ENCODE results near the gene RPL10A.

RPL10A gene

GRCh38 chr6:35493307-35493983, 25.2 kb downstream of the RPL10A start:
- DNase-seq, result no peak

- no peak for DNase-seq
Measured at GRCh38 chr6:35494161-35494563, 26.0 kb downstream of the RPL10A start.

- DNase-seq, result no peak
Measured at GRCh38 chr6:35495258-35496035, 27.2 kb downstream of the RPL10A start.

GRCh38 chr6:35496036-35496840, 28.0 kb downstream of the RPL10A start:
- no peak for DNase-seq

GRCh38 chr6:35496841-35497570, 28.8 kb downstream of the RPL10A start, which contains the start of gene TEAD3:
TEAD3 (minus strand) TSS chr6:35497079.
- peak; percentile 59 for DNase-seq

- peak; percentile 69 for DNase-seq
Measured at GRCh38 chr6:35497571-35498421, 29.6 kb downstream of the RPL10A start.

GRCh38 chr6:35498422-35499067, 30.3 kb downstream of the RPL10A start:
- peak; percentile 63 for DNase-seq

- DNase-seq, result no peak
Measured at GRCh38 chr6:35499372-35499771, 31.2 kb downstream of the RPL10A start.

- no peak for DNase-seq
Measured at GRCh38 chr6:35500782-35501181, 32.6 kb downstream of the RPL10A start.

GRCh38 chr6:35501784-35502183, 33.6 kb downstream of the RPL10A start:
- no peak for DNase-seq

GRCh38 chr6:35503534-35503933, 35.3 kb downstream of the RPL10A start:
- DNase-seq, result no peak

- no peak for DNase-seq
Measured at GRCh38 chr6:35505999-35506412, 37.8 kb downstream of the RPL10A start.

- no peak for DNase-seq
Measured at GRCh38 chr6:35506536-35506935, 38.3 kb downstream of the RPL10A start.

- no peak for DNase-seq
Measured at GRCh38 chr6:35507221-35507620, 39.0 kb downstream of the RPL10A start.

- no peak for DNase-seq
Measured at GRCh38 chr6:35508027-35508426, 39.8 kb downstream of the RPL10A start.

GRCh38 chr6:35508542-35508941, 40.3 kb downstream of the RPL10A start:
- no peak for DNase-seq

- DNase-seq, result peak; percentile 65
Measured at GRCh38 chr6:35510916-35511561, 42.8 kb downstream of the RPL10A start.

- DNase-seq, result no peak
Measured at GRCh38 chr6:35511562-35511941, 43.4 kb downstream of the RPL10A start.

- no peak for DNase-seq
Measured at GRCh38 chr6:35512006-35512405, 43.8 kb downstream of the RPL10A start.

- no peak for DNase-seq
Measured at GRCh38 chr6:35512740-35513139, 44.5 kb downstream of the RPL10A start, which contains the start of gene TULP1. TULP1 (minus strand) TSS chr6:35512896; CDS start chr6:35512858, 38 bp downstream.

- DNase-seq, result no peak
Measured at GRCh38 chr6:35514587-35514986, 46.4 kb downstream of the RPL10A start.

Measured in hematopoietic multipotent progenitor cell treated with erythropoietin and hydrocortisone succinate and interleukin-3 and kit ligand, for 4 days (in vitro differentiated cells).